ENCODE results near the gene COG3.

DNA sequence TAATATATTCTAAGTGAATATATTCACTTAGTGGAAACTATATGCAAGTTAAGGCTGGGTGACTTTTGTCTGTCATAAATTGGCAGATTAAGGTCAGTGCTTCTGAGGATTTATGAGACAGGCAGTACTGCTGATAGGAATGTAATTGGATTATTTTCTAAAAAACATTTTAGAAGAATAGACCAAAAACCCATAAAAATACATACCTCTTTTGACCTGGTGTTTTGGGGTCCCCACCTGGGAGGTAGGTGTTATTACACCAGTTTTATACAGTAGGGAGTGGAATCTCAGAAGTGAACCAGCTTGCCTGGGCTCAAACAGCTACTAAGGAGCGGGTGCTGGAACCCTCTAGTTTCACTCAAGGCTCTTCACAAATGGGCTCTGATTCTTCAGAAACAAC lies 25.3 kb downstream of the COG3 start:
- TF ChIP-seq, protein P1, sequence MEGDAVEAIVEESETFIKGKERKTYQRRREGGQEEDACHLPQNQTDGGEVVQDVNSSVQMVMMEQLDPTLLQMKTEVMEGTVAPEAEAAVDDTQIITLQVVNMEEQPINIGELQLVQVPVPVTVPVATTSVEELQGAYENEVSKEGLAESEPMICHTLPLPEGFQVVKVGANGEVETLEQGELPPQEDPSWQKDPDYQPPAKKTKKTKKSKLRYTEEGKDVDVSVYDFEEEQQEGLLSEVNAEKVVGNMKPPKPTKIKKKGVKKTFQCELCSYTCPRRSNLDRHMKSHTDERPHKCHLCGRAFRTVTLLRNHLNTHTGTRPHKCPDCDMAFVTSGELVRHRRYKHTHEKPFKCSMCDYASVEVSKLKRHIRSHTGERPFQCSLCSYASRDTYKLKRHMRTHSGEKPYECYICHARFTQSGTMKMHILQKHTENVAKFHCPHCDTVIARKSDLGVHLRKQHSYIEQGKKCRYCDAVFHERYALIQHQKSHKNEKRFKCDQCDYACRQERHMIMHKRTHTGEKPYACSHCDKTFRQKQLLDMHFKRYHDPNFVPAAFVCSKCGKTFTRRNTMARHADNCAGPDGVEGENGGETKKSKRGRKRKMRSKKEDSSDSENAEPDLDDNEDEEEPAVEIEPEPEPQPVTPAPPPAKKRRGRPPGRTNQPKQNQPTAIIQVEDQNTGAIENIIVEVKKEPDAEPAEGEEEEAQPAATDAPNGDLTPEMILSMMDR (IDR thresholded peaks at IDR 0.05) = peak in 1 of 3 experiments; percentile 9
- TF ChIP-seq POLR2A (IDR thresholded peaks at IDR 0.05) = no peak

All from testis (tissue), 2 donors.